IPS-18a (cell line): ENCODE data around the gene RNF113B.
A peak's percentile ranks its signal among the peaks of the same experiment; 100 is the strongest.

Experiments used
- H3K27ac ChIP-seq: one replicate; pipeline ENCODE4 v1.5.1; 2013; ENCODE audit warnings: low read length
- H3K27me3 ChIP-seq: one replicate; pipeline ENCODE4 v1.6.1; 2013; ENCODE audit warnings: mild to moderate bottlenecking, low read length; ENCODE audit not compliant: control insufficient read depth, insufficient read depth
- H3K36me3 ChIP-seq: one replicate; pipeline ENCODE4 v1.6.1; 2013; ENCODE audit warnings: low read depth, low read length; ENCODE audit not compliant: control insufficient read depth
- H3K4me1 ChIP-seq: one replicate; pipeline ENCODE4 v1.6.1; 2013; ENCODE audit warnings: low read depth, low read length; ENCODE audit not compliant: control insufficient read depth
- H3K4me3 ChIP-seq: one replicate; pipeline ENCODE4 v1.5.1; 2013; ENCODE audit warnings: low read length
- H3K9ac ChIP-seq: one replicate; pipeline ENCODE4 v1.6.1; 2013; ENCODE audit warnings: mild to moderate bottlenecking, low read length, moderate library complexity
- H3K9me3 ChIP-seq: one replicate; pipeline ENCODE4 v1.6.1; 2013; ENCODE audit warnings: low read depth, low read length; ENCODE audit not compliant: control insufficient read depth

Gene RNF113B

GRCh38 chr13:98144801-98145350 is 32.2 kb downstream of the RNF113B start:
- peak overlapping the region; percentile 69 for H3K9ac ChIP-seq
- H3K9me3 ChIP-seq = no peaks in the 10 kb centered on the region
- peak overlapping the region; percentile 83 for H3K4me3 ChIP-seq
- peaks cover 28% of the 10 kb centered on the region for H3K27me3 ChIP-seq
- peaks cover 26% of the 10 kb centered on the region for H3K4me1 ChIP-seq
- no peak overlapping the region for H3K27ac ChIP-seq
- H3K36me3 ChIP-seq = no peaks in the 10 kb centered on the region

GRCh38 chr13:98144027-98144741 is 32.9 kb downstream of the RNF113B start:
- Histone ChIP-seq H3K9ac (peak overlapping the region; percentile 69), H3K27me3 (peaks cover 28% of the 10 kb centered on the region), H3K27ac (no peak overlapping the region), H3K4me1 (peaks cover 26% of the 10 kb centered on the region), H3K4me3 (peak overlapping the region; percentile 83), H3K36me3 (no peaks in the 10 kb centered on the region), H3K9me3 (no peaks in the 10 kb centered on the region)

- H3K9me3 ChIP-seq = no peaks in the 10 kb centered on the region
- peaks cover 26% of the 10 kb centered on the region for H3K4me1 ChIP-seq
- H3K36me3 ChIP-seq = no peaks in the 10 kb centered on the region
- H3K27ac ChIP-seq = no peak overlapping the region
- H3K4me3 ChIP-seq = peak overlapping the region; percentile 83
- H3K9ac ChIP-seq = peak overlapping the region; percentile 69
- H3K27me3 ChIP-seq = peaks cover 28% of the 10 kb centered on the region
These were observed 33.5 kb downstream of the RNF113B start for GRCh38 chr13:98143601-98144026.

GRCh38 chr13:98143157-98143553 is 33.9 kb downstream of the RNF113B start:
- Histone ChIP-seq H3K36me3 (no peaks in the 10 kb centered on the region), H3K4me1 (peaks cover 26% of the 10 kb centered on the region), H3K9ac (no peak overlapping the region), H3K27ac (no peak overlapping the region), H3K4me3 (peak overlapping the region; percentile 83), H3K27me3 (peaks cover 28% of the 10 kb centered on the region), H3K9me3 (no peaks in the 10 kb centered on the region)

- Histone ChIP-seq H3K9me3 (no peaks in the 10 kb centered on the region), H3K36me3 (no peaks in the 10 kb centered on the region), H3K27me3 (peaks cover 28% of the 10 kb centered on the region), H3K27ac (no peak within 1 kb of the TSS), H3K4me3 (peak within 1 kb of the TSS; percentile 83), H3K4me1 (peaks cover 26% of the 10 kb centered on the region), H3K9ac (peak within 1 kb of the TSS; percentile 69)
These were observed 34.5 kb downstream of the RNF113B start, which contains the start of gene FARP1 for GRCh38 chr13:98142380-98143156. Gene FARP1, plus strand, starts transcription at chr13:98143094. Its CDS starts 70,149 bp downstream, at chr13:98213243.

GRCh38 chr13:98141509-98142379 is 35.3 kb downstream of the RNF113B start:
- Histone ChIP-seq H3K4me3 (peak overlapping the region; percentile 67), H3K36me3 (no peaks in the 10 kb centered on the region), H3K27ac (no peak overlapping the region), H3K9ac (peak overlapping the region; percentile 38), H3K4me1 (peaks cover 21% of the 10 kb centered on the region), H3K9me3 (no peaks in the 10 kb centered on the region), H3K27me3 (peaks cover 28% of the 10 kb centered on the region)

GRCh38 chr13:98141091-98141490 is 36.0 kb downstream of the RNF113B start:
- H3K9ac ChIP-seq = no peak overlapping the region
- H3K9me3 ChIP-seq = no peaks in the 10 kb centered on the region
- peaks cover 28% of the 10 kb centered on the region for H3K27me3 ChIP-seq
- no peak overlapping the region for H3K27ac ChIP-seq
- peaks cover 19% of the 10 kb centered on the region for H3K4me1 ChIP-seq
- H3K4me3 ChIP-seq = no peak overlapping the region
- no peaks in the 10 kb centered on the region for H3K36me3 ChIP-seq

- Histone ChIP-seq H3K4me3 (no peak overlapping the region), H3K27ac (no peak overlapping the region), H3K4me1 (no peaks in the 10 kb centered on the region), H3K27me3 (no peaks in the 10 kb centered on the region), H3K9ac (no peak overlapping the region), H3K9me3 (no peaks in the 10 kb centered on the region), H3K36me3 (no peaks in the 10 kb centered on the region)
These were observed 42.2 kb downstream of the RNF113B start for GRCh38 chr13:98134901-98135300.

GRCh38 chr13:98133946-98134345 is 43.1 kb downstream of the RNF113B start:
- H3K9me3 ChIP-seq = no peaks in the 10 kb centered on the region
- no peaks in the 10 kb centered on the region for H3K27me3 ChIP-seq
- H3K9ac ChIP-seq = no peak overlapping the region
- no peaks in the 10 kb centered on the region for H3K36me3 ChIP-seq
- no peak overlapping the region for H3K4me3 ChIP-seq
- H3K4me1 ChIP-seq = no peaks in the 10 kb centered on the region
- H3K27ac ChIP-seq = no peak overlapping the region

- Histone ChIP-seq H3K9ac (no peak overlapping the region), H3K36me3 (no peaks in the 10 kb centered on the region), H3K27me3 (no peaks in the 10 kb centered on the region), H3K27ac (no peak overlapping the region), H3K4me1 (no peaks in the 10 kb centered on the region), H3K9me3 (no peaks in the 10 kb centered on the region), H3K4me3 (no peak overlapping the region)
These were observed 47.9 kb downstream of the RNF113B start for GRCh38 chr13:98129059-98129746.
